GM18517 (cell line): ENCODE measurements around the gene IL37.

Experiments used
- ATAC-seq: cut with Tn5 transposase; IDR thresholded peaks from one replicate; pipeline ENCODE4 v1.9.1; 2021; ENCODE audit warnings: mild to moderate bottlenecking, moderate library complexity; ENCODE audit not compliant: unreplicated experiment

The IL37 gene

DNA sequence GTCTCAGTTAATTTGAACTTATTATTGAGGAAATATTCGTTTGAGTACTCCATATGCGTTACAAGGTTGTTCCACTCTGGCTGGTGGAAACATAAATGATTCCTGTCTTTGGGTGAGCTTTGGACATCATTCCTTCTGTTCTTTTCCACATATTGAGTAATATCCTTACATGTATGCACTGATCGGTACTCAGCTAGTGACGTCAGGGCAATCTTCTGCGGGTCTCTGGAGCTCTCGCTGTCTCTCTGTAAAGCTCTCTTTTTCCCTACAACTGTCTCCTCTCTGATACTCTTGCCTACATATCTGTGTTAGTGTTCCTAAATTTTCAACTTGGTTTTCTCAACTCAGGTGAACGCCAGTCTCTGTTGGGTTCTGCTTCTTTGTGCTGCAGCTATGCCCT lies 43.4 kb downstream of the IL37 start:
- no peak for ATAC-seq

DNA sequence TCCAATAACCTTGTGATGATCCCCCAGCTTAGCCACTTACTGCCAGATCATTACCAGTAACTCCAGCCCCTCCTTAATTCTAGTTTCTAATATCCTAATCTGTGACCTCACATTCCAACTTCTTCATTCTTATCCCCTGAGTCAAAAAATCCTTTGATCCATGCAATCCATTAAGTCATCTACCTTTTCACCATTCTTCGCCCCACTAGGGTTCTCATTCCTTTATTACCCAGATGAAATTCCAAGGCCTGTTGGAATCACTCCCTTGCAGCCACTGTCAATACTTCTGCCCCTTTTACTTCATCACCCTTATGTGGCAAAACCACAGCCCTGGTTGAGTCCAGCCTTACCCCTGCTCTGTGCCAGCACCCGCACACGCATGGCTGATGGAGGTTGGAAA lies 46.5 kb downstream of the IL37 start:
- no peak for ATAC-seq

DNA sequence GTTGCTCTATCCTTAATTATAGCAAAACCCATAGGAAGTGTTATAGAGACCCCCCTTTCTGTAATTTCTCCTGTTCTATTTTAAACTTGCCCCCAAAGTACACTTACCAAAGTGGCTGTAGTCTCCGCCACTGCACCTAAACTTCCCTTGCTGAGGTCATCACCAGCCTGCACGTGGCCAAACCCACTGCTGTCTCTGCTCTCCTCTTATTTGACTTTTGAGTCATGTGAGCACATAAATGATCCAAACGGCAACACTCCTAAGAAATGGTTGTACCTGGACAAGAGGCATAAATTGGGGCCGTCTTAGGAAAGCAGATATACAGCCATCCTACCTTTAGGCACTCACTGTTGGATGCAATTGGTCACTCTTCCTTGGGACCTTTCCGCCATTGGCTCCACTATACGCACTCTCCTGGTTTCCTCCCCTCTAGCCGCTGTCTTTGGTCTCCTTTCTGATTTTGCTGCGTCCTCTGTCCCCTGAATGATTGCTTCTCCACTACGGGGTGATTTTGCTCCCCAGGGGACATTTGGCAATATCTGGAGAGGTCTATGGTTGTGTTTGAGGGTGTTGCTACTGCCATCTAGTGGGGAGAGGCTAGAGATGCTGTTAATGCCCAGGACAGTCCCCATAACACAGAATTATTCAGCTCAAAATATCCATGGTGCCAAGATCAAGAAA lies 47.6 kb downstream of the IL37 start:
- no peak for ATAC-seq

DNA sequence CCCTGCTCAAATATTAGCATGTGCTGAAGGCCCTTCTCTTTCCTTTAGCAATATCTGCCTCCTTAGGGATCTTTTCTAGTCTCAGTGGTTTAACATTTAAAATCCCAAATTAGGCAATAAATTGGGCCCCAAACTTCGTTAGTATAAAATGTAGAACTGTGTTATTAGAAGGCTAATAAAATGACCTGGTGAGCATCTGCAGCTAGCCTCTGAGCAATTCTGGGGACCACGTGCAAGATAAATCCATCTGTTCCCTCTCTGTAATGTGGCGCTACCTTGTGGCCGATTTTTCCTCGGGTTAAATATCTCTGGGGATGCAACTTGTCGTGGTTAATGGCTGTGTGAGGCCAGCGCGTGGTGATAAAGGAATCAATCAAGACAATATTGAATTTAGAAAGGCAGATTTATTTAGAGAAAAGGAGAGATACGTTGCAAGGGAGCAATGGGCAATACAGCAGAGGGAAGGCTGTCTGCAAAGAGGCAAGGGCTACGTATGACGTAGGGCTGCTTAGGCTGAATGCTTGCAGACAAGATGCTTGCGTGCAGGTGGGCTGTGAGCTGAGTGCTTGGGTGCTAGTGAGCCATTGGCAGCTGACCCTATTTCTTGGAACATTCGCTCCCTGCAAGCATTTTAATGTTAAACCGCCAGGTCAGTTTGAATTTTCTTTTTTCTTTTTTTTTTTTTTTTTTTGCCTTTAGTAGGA lies 48.3 kb downstream of the IL37 start:
- no peak for ATAC-seq

DNA sequence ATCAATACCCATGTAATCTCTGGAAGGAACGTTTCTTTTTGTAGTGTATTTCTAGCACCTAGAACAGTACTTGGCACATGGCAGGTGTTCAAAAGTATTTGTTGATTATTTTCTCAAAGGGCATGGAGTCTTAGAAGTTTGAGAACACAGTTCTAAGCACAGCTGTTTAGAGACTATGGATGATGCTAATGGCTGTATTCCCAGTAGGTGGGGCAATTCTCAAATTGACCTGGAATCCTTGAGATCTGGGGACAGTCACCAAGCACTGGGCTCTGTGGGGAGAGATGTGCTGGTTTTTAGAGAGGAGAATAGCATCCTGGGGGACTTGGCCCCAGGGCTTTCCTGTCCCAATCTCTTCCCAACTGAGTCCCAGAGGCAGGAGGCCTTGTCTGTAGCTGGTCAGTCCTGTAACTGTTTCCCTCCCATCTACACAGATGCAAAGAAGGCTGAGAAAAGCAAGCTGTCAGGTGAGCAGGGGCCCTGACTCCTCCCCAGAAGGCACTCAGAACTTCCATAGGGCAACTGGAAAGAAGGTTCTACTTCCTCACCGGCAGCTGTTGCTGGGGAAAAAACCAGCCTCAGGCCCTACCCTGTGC lies 49.4 kb downstream of the IL37 start:
- no peak for ATAC-seq

DNA sequence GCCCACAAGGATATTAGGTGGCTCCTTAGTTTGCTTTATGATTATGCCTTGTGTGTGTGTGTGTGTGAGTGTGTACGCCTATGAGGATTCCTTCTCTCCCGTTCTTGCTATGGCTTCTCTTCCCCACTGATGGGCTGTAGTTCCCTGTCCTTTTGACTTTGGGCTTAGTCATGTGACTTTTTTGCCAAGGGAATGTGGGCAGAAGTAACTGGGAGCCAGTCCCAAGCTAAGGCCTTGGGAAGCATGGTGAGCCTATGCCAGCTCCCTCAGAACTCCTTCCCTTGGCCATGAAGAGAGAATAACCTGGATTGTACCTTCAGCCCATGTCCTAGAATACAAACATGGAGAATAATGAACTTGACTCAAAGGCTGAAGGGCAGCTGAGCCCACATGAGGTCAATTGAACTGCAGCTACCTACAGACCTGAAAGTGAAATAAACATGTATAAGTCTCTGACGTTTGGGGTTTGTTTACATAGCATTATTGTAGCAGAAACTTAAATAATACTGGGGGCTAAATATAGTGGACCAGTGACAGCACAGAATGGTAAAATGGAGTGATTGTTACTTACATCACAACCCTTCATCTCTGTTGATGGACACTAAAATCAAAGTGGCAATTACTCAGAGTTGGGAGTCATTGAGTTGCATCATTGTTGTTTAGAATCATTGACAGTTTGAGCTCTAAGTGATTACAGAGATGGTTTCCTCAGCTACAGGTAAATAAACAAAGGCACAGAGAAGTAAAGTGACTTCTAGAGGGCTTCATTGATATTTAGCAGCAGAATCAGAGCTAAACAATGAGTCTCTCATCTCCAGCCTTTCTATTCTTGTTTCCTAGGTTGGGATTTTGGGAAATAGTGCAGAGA lies 51.6 kb downstream of the IL37 start:
- peak; percentile 53 for ATAC-seq

DNA sequence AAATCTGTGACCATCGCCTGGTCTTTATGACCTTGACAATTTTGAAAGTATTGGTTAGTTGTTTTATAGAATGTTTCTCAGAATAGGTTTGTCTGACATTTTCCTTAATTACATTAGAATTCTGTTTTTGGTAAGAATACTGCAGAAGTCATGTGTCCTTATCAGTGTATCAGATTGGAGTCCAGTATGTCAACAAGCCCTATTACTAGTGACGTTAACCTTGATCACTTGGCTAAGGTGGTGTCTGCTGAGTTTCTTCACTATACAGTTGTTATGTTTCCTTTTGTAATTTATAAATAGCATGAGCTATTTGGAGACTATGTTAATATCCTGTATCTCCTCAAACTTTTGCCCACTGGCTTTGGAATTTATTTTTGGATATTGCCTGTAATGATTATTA lies 56.1 kb downstream of the IL37 start:
- ATAC-seq = no peak
